NOMO-1 treated with DMSO at 0.1 percent for 48 hours (cell line): ENCODE data around the gene PRICKLE2.
A peak's percentile ranks its signal among the peaks of the same experiment; 100 is the strongest.

Source experiments
- DNase-seq: peaks from one replicate; lab custom pipeline; 2025; ENCODE audit not compliant: unreplicated experiment; lab: John Stamatoyannopoulos, UW

Gene PRICKLE2, protein sequence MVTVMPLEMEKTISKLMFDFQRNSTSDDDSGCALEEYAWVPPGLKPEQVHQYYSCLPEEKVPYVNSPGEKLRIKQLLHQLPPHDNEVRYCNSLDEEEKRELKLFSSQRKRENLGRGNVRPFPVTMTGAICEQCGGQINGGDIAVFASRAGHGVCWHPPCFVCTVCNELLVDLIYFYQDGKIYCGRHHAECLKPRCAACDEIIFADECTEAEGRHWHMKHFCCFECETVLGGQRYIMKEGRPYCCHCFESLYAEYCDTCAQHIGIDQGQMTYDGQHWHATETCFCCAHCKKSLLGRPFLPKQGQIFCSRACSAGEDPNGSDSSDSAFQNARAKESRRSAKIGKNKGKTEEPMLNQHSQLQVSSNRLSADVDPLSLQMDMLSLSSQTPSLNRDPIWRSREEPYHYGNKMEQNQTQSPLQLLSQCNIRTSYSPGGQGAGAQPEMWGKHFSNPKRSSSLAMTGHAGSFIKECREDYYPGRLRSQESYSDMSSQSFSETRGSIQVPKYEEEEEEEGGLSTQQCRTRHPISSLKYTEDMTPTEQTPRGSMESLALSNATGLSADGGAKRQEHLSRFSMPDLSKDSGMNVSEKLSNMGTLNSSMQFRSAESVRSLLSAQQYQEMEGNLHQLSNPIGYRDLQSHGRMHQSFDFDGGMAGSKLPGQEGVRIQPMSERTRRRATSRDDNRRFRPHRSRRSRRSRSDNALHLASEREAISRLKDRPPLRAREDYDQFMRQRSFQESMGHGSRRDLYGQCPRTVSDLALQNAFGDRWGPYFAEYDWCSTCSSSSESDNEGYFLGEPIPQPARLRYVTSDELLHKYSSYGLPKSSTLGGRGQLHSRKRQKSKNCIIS

DNA sequence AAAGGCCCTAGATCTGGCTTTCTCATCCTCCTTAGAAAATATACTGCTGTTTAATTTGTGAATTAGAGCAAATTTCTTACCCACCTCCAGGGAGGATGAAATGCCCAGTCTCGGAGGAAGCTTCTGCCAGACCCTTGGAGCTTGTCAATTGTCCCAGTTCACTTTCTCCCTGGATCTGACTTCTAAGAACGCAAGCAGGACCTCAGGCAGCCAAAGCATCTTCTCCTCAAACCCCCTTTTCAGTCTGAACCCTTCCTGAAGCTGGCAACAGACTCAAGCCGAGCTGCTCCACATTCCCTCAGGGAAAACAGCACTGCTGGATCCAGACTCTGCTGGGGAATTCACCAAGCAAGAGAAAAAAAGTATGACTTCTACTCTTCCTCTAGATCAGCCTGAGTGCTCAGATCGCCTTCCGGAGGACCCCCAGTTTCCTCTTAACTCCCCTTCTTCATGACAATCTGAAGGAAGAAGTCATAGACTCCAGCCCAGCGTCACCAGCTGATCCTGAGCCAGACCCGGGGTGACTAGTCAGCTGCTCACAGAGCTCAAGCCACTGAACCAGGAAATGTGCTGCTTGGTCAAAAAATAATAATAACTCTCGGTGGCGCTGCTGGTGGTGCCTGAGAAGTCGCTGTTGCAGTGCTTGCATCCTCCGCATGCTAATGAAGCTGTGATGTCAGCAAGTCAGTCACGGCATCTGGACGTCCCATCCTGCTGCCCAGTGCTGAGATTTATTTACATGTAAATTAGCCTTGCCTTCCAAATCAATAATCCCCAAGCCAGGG is at the start of gene PRICKLE2:
TSS of gene PRICKLE2 (minus strand) at position 641 of the 785 bp plus-strand sequence. CDS start 26,539 bp downstream, outside the sequence.
- no peak for DNase-seq

DNA sequence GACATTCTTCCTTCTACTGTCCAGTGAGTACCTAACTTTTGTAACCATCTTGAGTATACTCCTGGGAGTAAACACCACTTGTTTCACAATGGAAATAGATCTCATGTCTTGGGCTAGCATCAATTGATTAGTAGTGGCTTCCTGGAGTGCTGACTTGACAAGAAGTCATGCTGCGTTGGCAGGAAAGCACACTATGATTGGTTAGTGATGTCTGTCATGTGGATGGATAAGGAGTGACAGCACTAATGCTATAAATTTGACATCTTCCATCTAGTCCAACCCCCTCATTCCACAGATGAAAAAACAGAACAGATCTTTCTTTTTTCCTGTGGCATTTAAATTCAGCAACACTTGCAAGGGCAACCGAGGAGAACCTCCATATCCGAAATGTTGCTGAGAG is 47.6 kb upstream of the PRICKLE2 start:
- no peak for DNase-seq

DNA sequence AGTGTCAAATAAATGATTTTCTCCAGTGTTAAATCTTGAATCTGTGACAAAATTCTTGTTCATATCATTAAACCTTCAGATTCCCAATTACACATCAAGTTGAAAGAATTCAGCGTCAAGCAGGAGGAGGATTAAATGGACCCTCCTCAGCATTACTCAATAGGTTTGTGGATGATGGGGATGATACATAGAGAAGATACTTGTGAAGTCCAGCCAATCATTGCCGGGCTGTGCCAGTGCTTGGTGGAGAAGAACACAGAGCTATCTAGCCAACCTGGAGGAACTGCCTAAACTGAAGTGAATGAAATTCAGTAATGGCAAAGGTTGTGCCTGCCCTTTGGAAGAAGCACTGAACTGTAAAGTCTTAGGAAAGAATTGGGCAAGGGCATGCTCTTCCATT is 47.0 kb upstream of the PRICKLE2 start:
- no peak for DNase-seq

DNA sequence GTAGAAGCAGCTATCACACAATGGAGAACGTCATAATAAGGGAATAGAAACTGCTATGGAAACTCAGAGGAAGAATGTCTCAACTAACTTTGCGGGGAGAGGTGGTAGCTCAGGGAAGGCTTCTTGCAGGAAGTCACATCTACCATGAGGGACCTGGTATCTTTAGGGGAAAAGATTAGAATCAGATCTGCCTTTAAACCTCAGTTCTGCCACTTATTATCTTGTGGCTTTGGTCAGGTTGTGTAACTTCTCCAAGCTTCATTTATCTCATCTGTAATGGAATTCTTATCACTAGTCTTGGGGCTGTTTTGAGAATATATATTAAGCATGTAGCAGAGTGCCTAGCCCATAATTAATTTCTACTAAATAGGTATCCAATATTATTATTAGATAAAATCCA is 46.4 kb upstream of the PRICKLE2 start:
- DNase-seq, result peak; percentile 89

DNA sequence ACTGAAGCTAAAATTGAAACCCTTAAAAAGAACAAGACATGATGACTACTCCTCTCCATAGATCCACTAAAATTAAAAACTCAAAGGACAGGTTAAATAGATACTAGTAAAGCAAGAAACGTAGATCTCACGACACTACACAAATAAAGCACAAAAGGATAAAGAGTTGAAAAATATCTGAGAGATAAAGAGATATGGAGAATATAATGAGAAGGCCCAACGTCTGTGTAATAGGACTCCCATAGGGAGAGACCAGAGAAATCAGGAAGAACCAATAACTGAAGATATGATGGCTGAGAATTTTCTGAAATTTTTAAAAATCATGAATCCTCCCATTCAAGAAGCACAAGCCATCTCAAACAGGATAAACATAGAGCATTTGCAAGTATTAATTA is 45.6 kb upstream of the PRICKLE2 start:
- no peak for DNase-seq

DNA sequence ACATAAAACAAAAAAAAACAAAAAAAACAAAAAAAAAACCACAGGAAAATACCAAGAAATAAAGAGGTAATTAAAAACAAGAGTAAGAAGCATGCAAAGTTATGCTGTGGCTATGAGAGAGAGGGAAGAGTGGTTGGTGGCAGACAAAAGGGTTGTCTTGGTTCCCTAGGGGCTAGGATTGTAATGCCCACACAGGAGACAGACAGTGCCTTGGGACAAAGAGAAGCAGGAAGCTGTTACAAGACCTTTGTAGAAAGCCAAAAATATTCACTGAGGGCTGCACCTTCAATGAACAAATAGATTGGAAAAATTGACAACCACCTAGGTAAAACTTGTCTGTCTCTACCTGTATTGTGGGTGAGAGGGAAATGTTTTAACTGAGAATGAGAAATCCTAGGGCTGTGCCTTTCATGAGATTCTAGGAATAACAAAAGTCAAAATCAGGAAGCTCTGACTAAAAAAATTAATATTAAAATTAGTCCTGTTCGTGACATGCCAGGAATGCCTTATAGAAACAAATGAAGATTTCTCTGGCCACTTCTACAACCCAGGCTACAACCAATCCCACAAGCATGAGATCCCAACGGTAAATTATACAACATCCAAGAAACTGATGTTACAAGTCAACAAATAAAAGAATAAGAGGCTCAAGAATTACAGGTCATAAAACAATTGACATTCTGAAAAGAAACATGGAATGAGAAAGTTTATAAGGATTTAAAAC is 45.0 kb upstream of the PRICKLE2 start:
- DNase-seq, result no peak

DNA sequence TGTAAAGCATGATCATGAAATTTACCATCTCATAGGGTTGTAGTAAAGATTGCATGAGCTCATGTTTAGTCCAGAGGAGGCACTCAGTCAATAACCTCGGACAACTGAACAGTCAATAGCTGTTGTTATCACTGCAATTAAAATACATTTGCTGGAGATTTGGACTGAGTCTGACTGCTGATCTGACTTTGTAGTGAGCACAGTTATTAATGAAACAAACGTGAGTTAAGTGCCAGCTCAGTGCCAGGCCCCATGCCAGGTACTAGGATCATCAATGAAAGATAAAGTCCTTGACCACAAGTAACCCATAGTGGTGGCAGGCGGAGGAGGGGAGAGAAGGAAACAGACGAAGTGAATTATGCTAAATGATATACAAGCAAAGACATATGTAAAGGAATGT is 43.7 kb upstream of the PRICKLE2 start:
- no peak for DNase-seq

DNA sequence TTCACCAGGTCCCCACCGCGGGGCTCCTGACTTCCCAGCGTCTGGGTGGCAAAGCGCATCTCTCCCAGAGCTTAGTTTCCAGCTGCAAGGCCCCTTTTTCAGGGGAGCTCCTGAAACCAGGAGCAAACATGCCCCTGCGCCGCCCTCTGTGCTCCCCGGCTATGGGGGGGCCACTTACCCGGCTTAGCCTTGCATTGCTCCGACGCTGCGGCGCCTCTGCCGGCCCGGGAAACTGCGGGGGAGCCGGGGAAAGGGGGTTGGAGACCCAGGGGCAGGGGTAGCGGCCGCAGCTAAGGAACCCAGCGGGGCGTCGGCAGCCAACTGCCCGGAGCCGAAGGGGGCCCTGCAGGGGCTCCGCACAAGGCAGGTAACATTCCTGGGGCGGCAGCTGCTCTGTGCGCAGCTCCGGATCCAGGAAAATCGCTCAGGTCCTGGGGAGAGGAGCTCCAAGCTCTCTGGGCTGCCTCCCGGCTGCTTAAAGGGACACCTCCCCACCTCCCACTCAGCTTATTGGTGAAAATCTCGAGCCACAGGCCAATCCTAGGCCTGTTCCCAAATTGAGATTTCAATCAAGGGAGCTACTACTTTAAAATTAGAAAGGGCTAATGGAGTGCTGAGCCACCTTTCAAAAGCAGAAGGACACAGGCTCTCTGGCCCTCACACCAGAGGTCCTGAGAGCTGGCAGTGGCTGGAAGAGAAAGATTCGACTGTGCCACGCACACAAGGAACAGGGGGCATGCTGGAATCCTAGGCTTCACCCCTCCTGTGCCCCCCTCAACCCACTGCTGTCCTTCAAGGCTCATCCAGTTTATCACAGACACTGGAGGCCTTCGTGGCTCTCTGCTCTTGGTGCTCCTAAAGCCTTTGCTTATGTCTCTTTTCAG is 42.7 kb upstream of the PRICKLE2 start:
- no peak for DNase-seq

DNA sequence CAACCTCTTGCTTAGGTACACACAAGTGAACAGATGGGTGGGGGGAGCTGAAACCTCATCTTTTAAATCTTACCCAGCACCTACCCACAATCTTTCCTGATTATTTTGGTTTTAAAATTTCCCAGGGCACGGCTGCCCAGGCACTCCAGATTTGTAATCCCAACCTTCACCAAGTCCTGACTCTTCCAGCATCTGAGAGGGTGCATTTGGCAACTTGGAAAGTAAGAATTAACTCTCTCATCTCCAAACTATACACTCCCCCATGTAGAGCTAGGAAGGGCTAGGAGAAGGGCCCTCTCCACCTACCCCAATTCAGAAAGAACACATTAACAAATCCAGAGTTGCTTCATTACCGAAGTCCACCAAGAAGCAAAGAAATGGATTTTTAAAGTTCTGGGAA is 41.7 kb upstream of the PRICKLE2 start:
- DNase-seq, result no peak

DNA sequence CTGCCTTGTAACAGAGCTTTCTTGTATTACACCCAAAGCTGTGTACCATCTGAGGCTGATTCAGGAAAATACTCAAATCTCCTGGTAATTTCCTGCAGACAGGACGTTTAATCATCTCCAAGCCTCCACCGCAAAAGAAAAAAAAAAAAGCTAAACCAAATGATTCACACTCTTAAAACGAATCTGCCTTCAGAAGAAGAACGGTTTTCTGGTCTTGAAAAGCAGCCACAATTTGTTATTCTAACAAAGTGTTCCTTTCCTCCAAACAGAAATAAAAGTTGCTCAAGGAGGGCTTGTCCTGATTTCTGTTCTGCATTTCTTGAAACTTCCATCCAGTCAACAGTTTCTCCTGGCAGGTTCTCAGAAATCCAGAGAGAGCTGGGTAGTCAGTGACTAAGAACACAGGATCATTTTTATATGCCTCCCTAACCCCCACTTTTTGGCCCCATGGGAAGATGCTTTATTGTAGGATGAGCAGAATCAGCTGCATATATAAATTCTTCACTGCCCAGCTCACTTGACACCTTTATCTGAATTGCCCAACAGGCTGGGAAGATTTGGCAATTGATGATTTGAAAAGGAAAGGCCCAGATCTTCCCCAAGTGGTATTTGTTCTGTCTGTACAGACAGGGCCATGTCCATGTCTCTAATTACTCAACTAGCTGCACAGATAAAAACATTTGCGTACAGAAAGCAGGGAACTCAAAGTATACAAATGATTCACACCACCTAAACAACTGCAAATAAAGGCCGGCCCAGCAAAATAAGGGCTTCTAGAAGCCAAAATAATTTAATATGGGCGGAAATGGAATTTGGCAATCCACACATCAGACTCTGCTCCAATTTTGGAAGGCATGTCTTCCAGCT is 41.0 kb upstream of the PRICKLE2 start:
- DNase-seq, result peak; percentile 67

DNA sequence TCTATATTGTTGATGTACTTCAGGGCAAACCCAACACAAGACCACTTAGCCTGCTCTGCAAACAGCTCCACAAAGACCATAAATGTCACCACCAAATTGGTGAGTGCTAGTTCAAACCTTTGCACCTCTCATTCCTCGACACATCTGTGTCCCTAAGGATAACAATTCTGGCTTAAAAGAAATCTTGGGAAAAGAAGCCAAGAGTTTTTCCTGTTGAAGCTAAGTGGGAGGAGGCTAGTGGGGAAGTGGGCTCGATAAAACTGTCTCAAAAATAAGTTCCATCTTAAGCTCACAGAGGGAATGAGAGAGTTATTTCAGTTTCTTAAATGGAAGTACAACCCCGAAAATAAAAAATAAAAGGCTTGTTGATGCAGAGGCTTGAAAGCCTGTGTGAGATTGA is 40.4 kb upstream of the PRICKLE2 start:
- no peak for DNase-seq

DNA sequence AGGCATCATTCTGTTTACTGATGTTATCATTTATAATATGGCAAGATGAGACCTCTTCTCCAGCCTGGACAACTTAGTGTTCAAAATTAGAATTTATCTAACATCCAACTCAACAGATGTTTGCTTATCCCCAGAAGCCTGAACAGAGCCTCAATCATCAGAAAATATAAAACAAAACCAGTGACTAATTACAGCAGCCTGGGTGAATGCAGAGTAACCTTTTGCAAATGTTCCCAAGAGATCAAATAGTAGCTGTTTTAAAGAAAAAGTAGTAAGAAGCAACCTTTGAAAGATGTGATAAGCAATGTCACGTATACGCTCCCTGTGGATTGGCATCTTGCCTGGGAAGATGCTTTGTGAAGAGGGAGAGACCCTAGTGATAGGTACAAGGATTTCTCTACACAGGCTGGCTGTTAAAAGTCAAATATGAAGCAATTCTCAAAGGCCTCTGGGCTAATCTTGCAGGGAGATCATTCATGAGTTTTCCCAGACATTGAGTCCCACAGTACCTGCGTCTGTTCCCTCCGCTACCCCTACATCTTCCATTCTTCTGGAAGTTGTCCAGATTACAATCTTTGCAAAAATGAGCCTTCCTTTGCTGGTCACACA is 39.3 kb upstream of the PRICKLE2 start:
- DNase-seq, result no peak

DNA sequence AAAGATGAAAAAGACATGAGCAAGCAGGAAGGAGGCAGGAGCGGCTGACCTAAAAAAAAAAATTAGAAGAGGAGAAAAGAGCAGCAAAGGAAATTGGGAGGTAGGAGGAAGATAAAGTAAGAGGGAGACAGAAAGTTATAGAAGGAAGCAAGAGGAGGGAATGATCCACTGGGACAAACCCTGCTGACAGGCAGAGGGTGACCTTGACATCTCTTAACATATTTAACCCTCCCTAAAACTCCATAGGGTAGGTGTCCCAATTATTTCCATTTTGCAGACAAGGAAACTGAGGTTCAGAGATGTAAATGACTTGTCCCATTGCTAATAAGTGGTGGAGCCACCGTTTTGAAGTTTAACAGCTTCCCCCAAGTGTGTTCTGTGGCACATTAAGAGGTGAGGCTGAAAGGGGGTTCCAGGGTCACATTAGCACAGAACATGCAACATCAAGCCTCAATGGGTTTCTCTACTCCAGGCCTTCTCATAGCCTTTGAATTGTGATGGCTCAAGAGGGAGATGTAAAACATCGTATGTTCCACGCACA is 37.4 kb upstream of the PRICKLE2 start:
- no peak for DNase-seq

DNA sequence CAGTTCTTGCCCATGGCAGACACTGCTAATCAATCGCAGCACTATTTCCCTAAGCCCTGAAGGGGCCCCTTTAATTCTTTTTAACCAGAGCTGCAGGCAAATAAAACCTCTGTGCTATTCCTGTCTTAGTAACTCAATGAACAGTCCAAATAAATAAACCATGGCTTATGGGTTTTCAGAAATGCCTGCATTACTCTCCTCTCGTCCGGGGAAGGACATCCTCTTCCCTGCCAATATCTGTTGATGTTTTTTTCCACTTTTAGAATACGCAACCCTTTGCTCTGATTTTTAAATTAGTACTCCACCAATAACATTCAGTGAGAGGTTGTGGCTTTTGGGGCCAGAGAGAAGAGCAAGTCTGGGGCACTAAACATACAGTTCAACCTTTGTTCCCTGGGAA is 35.2 kb upstream of the PRICKLE2 start:
- DNase-seq, result no peak

DNA sequence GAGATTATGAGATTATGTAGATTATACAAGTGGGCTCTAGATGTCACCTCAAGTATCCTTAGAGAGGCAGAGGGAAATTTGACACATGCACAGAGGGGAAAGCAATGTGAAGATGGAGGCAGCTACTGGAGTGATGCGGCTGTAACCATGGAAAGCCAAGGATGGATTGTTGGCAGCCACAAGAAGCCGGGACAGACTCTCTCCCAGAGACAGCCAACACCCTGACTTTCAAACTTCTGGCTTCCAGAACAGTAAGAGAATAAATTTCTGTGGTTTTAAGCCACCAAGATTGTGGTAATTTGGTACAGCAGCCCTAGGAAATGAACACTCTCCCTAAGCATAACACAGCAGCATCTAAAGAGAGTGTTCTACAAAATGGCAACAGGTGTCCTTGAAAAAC is 34.4 kb upstream of the PRICKLE2 start:
- DNase-seq, result no peak

DNA sequence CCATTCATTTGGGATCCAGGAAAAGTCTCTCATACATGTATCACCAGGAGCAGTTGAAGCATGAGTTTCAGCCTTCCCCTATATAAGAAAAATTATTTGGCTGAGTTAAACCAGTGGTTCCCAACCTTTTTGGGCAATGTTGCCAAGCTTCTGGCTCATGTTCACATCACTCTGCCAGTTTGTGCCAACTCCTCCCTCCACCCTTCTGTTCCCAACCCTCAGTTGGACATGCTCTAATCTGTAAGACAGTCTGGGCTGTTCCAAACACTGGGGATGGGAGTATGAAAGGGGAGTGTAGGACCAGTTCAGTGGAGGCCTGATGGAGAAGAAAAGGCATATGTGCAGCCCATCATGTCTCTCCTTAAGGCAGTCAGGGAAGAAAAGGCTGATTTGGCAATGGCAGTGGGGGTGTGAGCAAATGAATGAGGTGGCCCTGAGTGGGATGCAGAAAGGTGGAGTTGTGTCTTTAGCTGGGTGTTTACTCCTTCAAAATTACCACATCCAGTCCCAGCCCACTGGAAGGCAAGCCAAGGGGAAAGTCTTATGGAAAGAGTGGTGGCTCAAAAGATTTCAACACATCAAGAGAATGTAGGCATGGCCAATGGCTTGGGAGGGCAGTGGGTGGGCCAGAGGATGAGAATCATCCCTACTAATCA is 32.0 kb upstream of the PRICKLE2 start:
- DNase-seq, result no peak

DNA sequence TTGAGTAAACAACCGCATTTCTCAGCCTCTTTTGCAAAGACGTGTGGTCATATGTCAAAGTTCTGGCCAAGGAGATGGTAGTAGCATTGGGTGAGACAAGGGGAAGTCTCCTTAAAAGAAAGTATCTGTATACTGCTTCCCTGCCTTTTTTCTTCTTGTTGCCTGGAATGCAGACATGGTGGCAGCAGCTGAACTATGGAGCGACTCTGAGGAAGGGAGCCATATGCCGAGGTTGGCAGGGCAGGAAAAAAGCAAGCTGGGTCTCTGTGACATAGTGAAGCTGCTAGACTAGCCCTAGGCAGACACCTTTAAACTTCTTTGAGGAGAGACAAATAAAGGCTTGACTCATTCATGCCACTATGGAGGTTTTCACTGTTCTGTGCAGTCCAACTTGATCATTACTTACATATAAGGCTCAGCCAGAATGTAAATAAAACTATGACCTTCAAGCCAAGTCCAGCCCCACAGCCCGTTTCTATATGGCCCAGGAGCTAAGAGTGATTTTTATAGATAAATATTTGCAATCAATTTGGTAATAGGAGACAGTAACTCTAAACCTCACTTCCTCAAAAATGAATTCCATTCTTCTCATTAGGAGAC is 30.6 kb upstream of the PRICKLE2 start:
- DNase-seq, result no peak
